Activated T-helper 2 cell treated with anti-CD3 and anti-CD28 coated beads, Interferon-gamma antibody, Interleukin-2, Interleukin-4, amounts not matched to agents 10 μg/mL and 5 μg/mL and 100 μg/mL, durations not matched to agents 14 hours and 24 hours and 36 hours (primary cell): ENCODE measurements around the gene RCAN2. TPM values are rescaled to one million over a fixed set of nuclear protein-coding genes. Genes with fewer than 3 reads are reported as not detected.
"Not testable (repeated sequence)": the region's sequence is repeated elsewhere in the genome, so short reads cannot be mapped to it uniquely, and the experiment has no call there.

Source experiments
- DNase-seq: peaks from one replicate; pipeline ENCODE4 v3.0.0; 2021; ENCODE audit warnings: low spot score
- H3K27ac Mint-ChIP-seq: one replicate; pipeline ENCODE4 v1.8.0; 2021; ENCODE audit warnings: mixed read lengths
- H3K27me3 Mint-ChIP-seq: one replicate; pipeline ENCODE4 v1.8.0; 2021; ENCODE audit warnings: low read depth, mixed read lengths
- H3K36me3 Mint-ChIP-seq: one replicate; pipeline ENCODE4 v1.8.0; 2021; ENCODE audit warnings: low read depth, mixed read lengths
- H3K4me1 Mint-ChIP-seq: one replicate; pipeline ENCODE4 v1.8.0; 2021; ENCODE audit warnings: low read depth, mixed read lengths
- H3K4me3 Mint-ChIP-seq: one replicate; pipeline ENCODE4 v1.8.0; 2021; ENCODE audit warnings: low read depth, mild to moderate bottlenecking, moderate library complexity, mixed read lengths
- H3K9me3 Mint-ChIP-seq: one replicate; pipeline ENCODE4 v1.8.0; 2021; ENCODE audit warnings: mixed read lengths
- intact Hi-C: fragments of 100-400 bp; cut with micrococcal nuclease; formaldehyde crosslinking; loops from one replicate; pipeline ENCODE4 v1.15.1; 2023
- total RNA-seq: library from RNA; stranded (reverse); gene quantifications from 2 replicates; pipeline ENCODE4 v1.2.3, GENCODE V29; 2022

Gene RCAN2
- total RNA-seq, 1 donor from 2014 or later: not detected

DNA sequence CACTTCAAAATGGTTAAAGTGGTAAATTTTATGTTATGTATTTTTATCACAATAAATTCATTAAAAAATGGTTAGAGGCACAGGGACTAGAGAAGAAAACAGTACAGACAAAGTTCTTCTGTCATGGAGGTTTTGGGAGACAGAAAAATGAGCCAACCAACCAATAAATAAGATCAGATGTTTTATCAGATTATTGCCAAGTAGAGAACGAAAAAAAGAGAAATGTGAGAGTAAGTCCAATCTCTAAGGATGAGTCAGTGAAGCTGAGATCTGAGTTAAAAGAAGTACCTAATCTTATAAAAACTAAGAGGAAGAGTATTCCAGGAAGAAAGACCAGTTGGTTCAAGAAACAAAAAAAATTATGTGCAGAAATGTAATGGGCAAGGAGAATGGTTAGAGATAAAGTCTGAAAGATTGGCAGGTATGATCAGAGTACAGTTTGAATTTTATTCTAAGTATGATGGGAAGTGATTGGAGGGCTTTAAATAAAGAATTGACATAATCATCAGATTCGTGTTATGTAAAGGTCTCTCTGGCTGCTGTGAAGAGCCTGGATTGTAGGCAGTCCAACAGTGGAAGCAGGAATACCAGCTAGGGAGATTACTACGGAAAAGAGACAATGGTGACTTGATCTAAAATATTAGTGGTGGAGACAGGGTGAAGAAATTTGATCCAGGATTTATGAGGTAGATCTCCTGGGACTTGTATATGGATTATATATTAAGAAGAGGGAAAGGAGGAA lies 79.6 kb downstream of the RCAN2 start:
- Mint-ChIP-seq H3K4me3 (no peak overlapping the region), H3K9me3 (no peaks in the 10 kb centered on the region), H3K36me3 (no peaks in the 10 kb centered on the region), H3K27me3 (peaks cover 9% of the 10 kb centered on the region), H3K4me1 (no peaks in the 10 kb centered on the region), H3K27ac (no peak overlapping the region)
- no peak for DNase-seq
- intact Hi-C loops: loop anchor here (5.0 kb wide), 2 partner anchors 369 to 479 kb away; no protein-coding TSS in a partner anchor

DNA sequence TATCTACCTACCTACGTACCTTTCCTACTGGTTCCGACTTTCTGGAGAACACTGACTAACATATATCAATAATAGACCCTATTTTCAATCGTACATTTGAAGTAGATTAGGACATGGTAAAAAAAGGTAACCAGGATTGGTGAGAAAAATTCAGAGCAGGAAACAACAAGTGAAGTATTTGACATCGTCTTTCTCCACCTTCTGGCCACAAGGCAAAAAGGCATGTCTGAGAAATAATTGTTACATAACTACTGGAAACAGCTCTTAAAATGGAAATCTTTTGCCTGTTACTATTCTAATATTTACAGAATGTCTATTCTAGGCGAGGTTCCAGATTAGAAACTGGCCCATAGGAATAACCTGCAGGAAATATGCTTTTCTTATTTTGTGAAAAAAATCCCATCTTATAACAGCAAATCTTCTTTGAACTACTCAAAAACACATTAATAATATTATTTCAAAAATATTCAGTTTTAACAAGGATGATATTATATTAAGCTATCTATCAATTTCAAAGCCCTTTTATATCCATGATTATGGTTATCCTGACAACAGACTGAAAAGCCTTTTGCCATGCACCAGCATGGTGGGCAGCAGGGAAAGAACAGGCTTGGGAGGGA lies 80.8 kb downstream of the RCAN2 start:
- H3K9me3 Mint-ChIP-seq: no peaks in the 10 kb centered on the region
- no peaks in the 10 kb centered on the region for H3K36me3 Mint-ChIP-seq
- peaks cover 9% of the 10 kb centered on the region for H3K27me3 Mint-ChIP-seq
- intact Hi-C loops: loop anchor here (1.0 to 5.0 kb wide), 3 partner anchors 320 to 478 kb away; no protein-coding TSS in a partner anchor
- no peak overlapping the region for H3K27ac Mint-ChIP-seq
- no peaks in the 10 kb centered on the region for H3K4me1 Mint-ChIP-seq
- no peak for DNase-seq
- H3K4me3 Mint-ChIP-seq: no peak overlapping the region

DNA sequence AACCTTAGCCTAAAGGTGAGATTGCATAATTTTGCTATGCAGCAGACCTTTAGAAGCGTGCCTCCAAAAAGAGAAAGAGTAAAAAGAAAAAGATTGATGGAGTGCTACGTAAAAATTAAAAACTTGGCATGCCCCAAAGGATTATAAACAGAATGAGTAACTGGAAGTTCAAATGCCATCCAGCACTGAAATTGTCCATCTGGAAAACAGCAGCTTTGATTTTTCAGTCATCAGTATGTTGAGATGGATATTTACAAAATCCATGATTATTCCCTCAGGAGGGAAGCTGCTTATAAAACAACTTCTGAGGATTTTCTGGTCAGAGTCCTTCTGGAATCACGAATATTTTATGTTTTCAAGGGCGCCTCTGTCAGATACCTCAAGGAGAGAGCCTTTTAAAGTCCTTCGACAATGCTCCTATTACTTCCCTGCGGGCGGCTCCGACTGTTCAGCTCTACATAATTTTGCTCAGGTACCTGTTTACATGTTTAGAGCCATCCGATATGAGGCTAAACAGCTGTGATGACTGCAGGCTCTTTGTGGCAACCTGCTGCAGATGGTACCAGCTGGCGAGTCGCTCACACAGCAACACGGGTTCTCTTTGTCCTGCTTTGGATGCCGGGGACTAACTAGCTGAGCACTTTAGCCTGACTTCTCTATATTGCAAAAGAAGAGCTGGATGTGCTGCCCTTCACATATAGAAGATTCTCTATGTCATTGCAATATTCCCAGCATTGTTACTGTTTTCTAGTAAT lies 83.3 kb downstream of the RCAN2 start:
- no peak overlapping the region for H3K27ac Mint-ChIP-seq
- H3K36me3 Mint-ChIP-seq: no peaks in the 10 kb centered on the region
- no peaks in the 10 kb centered on the region for H3K9me3 Mint-ChIP-seq
- no peak overlapping the region for H3K4me3 Mint-ChIP-seq
- intact Hi-C loops: no loop called here
- H3K27me3 Mint-ChIP-seq: peaks cover 6% of the 10 kb centered on the region
- DNase-seq: no peak
- H3K4me1 Mint-ChIP-seq: no peaks in the 10 kb centered on the region

DNA sequence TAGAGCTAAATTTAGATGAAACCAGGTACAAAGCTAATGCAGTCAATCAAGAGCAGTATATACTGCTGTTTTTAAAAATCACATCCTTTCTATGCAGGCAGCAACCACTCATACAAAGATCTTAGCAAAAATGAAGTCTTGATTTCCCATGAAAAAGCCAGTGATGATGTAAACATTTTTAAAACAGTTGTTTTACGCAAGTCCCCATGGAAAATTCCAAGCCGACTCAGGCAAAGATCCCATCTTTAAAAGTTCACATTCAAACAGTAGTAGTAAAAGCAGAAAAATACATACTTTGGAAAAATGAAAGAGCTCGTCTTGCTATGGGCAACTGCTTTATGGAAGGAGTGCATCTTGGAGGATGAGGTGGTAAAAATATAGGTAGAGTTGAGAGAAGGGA lies 84.0 kb downstream of the RCAN2 start:
- H3K4me3 Mint-ChIP-seq: no peak overlapping the region
- intact Hi-C loops: no loop called here

DNA sequence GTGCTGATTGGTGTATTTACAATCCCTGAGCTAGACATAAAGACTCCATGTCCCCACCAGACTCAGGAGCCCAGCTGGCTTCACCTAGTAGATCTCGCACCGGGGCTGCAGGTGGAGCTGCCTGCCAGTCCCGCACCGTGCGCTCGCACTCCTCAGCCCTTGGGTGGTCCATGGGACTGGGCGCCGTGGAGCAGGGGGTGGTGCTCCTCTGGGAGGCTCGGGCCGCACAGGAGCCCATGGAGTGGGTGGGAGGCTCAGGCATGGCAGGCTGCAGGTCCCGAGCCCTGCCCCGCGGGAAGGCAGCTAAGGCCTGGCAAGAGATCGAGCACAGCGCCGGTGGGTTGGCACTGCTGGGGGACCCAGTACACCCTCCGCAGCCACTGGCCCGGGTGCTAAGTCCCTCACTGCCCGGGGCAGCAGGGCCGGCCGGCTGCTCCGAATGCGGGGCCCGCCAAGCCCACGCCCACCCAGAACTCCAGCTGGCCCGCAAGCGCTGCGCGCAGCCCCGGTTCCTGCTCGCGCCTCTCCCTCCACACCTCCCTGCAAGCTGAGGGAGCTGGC lies 85.5 kb downstream of the RCAN2 start:
- not testable (repeated sequence) for H3K27me3 Mint-ChIP-seq, H3K36me3 Mint-ChIP-seq

More for the DNA sequence above, 84.0 kb downstream of the RCAN2 start:
- Mint-ChIP-seq H3K9me3 (no peaks in the 10 kb centered on the region), H3K27ac (no peak overlapping the region), H3K36me3 (no peaks in the 10 kb centered on the region), H3K4me1 (no peaks in the 10 kb centered on the region), H3K27me3 (peaks cover 6% of the 10 kb centered on the region)
- DNase-seq: no peak

DNA sequence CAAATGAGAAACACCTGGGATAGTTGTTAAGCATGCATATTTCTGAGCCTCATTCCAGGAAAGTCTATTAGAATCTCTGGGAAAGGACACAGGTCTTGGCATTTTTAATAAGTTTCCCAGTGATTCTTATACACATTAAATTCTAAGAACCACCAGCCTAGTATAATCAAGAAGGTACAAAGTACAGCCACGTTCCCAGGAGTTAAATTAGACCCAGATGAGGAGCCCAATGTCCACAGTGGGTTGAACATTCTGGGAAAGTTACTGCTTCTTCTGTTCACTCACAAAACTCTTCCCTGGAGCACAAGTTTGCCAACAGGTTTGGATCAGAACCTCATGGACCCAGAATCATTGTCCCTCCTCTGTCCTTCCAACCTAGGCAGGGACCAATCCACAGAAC lies 90.4 kb downstream of the RCAN2 start:
- H3K27ac Mint-ChIP-seq: no peak overlapping the region

More for the DNA sequence above, 85.5 kb downstream of the RCAN2 start:
- intact Hi-C loops, H3K9me3 Mint-ChIP-seq, H3K4me1 Mint-ChIP-seq, H3K27ac Mint-ChIP-seq, H3K4me3 Mint-ChIP-seq, DNase-seq: not testable (repeated sequence)

DNA sequence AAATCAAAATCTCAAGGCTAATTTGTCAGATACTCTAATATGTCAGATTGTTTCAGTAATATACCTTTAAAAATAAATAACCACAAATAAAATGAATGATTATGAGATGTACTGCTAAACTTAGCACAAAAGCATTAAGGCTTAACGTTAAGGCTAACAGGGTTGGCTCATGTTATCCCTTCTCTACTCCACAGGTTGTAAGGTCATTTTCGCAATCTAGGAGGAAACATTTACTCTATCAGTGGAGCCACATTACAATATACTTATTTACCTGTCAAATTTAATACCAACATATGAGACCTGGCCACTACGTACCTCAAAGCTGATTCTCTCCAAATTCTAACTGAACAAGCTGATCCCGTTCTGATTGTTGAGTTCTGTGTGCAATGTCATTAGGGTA lies 95.7 kb downstream of the RCAN2 start:
- no peaks in the 10 kb centered on the region for H3K4me1 Mint-ChIP-seq
- H3K27ac Mint-ChIP-seq: no peak overlapping the region
- H3K9me3 Mint-ChIP-seq: no peaks in the 10 kb centered on the region
- peaks cover 41% of the 10 kb centered on the region for H3K27me3 Mint-ChIP-seq
- DNase-seq: no peak
- intact Hi-C loops: no loop called here
- no peak overlapping the region for H3K4me3 Mint-ChIP-seq
- no peaks in the 10 kb centered on the region for H3K36me3 Mint-ChIP-seq

More for the DNA sequence above, 90.4 kb downstream of the RCAN2 start:
- intact Hi-C loops: no loop called here
- H3K4me1 Mint-ChIP-seq: no peaks in the 10 kb centered on the region
- DNase-seq: no peak
- no peaks in the 10 kb centered on the region for H3K36me3 Mint-ChIP-seq
- no peaks in the 10 kb centered on the region for H3K9me3 Mint-ChIP-seq
- H3K27me3 Mint-ChIP-seq: peaks cover 15% of the 10 kb centered on the region
- no peak overlapping the region for H3K4me3 Mint-ChIP-seq

DNA sequence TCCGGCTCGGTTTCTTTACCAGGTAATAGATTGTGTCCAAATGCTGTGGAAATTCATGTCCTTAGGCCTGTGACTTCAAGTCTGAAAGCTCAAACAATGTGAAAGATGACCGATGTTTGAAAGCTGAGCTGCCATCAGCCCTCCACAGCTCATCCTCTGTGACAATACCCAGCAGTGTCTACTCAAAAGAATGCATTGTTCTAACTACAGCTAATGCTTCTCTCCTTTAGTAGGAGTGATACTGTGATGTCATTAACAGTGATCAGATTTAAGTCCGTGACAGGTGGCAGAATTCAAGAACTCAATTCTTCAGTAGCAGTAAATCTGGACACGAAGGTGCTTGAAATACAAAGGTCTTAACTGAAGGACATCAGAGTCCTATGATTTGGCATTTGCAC lies 97.3 kb downstream of the RCAN2 start:
- no peaks in the 10 kb centered on the region for H3K9me3 Mint-ChIP-seq
- no peaks in the 10 kb centered on the region for H3K36me3 Mint-ChIP-seq
- no peak overlapping the region for H3K4me3 Mint-ChIP-seq
- no peak for DNase-seq
- intact Hi-C loops: no loop called here
- H3K27me3 Mint-ChIP-seq: peaks cover 32% of the 10 kb centered on the region
- H3K27ac Mint-ChIP-seq: no peak overlapping the region
- H3K4me1 Mint-ChIP-seq: no peaks in the 10 kb centered on the region

DNA sequence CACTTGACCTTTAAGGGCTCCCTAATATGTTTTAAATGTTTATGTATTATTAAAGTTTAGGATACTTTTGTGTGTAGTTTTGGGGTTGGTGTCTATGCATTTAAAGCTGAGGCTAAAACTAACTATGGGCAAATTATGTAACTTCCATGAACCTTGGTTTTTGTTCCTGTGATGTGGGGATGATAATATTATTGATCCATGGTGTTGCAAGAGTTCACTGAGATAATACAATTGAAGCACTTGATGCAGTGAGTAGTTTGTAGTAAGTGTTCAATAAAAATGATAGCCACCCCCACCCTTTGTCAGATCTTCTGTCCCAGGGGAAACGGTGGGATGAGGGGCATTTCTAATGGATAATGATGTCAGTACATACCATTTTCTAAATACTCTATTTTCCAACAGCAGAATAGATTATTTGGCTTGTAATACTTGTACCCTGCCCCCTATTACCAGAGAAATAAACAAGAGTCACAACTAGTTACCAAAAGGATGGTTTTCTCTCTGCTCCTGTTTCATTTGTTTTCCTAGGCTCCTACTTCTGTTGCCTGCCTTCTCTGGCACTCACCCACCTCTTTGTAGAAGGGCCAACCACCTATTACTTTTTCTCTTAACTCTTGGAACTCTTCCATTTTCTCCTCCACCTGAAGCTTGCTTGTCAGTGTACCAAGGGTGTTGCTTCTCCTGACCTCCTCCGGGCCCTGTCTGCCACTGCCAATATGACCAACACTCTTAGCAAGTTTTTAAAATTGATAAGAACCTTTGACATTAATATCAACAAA lies 97.9 kb downstream of the RCAN2 start:
- Mint-ChIP-seq H3K27ac (no peak overlapping the region), H3K4me3 (no peak overlapping the region), H3K27me3 (peaks cover 29% of the 10 kb centered on the region), H3K36me3 (no peaks in the 10 kb centered on the region), H3K9me3 (no peaks in the 10 kb centered on the region), H3K4me1 (no peaks in the 10 kb centered on the region)
- DNase-seq: no peak
- intact Hi-C loops: no loop called here

DNA sequence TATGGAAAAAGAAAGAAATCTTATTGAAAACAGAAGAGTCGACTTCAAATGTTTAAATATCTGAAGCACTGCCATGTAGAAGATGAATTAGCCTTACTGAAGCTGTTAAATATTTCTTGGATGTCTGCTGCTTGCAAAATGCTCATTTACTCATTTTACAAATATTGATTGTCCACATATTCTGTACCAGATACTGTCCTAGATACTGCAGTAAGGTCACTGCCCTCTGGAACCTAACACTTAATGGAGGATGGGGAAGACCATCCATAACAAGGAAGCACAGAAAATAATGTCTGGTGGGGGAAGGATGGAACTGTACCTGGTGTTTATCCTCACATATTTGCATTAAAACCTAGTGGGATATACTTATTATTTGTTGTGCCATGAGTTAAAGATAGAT lies 99.0 kb downstream of the RCAN2 start:
- no peaks in the 10 kb centered on the region for H3K36me3 Mint-ChIP-seq
- DNase-seq: no peak
- intact Hi-C loops: no loop called here
- H3K4me3 Mint-ChIP-seq: no peak overlapping the region
- no peaks in the 10 kb centered on the region for H3K4me1 Mint-ChIP-seq
- peaks cover 29% of the 10 kb centered on the region for H3K27me3 Mint-ChIP-seq
- no peaks in the 10 kb centered on the region for H3K9me3 Mint-ChIP-seq
- H3K27ac Mint-ChIP-seq: no peak overlapping the region

DNA sequence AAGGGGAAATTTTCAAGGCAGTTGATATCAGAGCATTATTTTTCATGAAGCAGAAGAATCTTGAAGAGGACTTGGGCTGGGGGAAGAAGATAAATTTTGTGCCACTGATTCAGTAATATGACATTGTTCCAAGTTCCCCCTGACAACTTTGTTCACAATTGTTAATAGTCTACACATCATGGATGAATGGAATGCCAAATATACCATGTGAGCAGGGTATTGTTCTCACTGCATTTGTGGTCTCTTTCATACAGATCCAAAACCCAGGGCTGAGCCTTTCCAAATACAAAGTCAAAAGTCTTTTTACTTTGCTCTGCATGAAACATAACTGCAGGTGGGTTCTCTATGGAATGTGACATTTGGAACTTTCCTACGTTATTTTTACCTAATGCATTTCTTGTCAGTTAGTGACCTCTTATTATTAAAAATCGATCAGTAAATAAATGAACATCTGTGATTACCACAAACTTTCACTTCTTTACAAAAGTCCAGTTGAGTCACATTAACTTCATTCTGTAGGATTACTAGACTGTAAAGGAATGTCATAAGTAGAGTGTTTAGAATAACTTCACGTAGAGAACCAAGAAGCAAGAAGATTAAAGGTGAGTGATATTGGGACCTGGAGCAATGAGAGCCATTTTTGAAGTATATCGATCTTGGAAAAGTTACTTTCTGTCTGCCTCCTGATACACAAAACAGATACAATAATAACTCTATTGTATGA lies 100.9 kb downstream of the RCAN2 start:
- Mint-ChIP-seq H3K4me3 (no peak overlapping the region), H3K27ac (no peak overlapping the region), H3K27me3 (peaks cover 27% of the 10 kb centered on the region), H3K4me1 (no peaks in the 10 kb centered on the region), H3K9me3 (no peaks in the 10 kb centered on the region), H3K36me3 (no peaks in the 10 kb centered on the region)
- DNase-seq: no peak
- intact Hi-C loops: no loop called here

DNA sequence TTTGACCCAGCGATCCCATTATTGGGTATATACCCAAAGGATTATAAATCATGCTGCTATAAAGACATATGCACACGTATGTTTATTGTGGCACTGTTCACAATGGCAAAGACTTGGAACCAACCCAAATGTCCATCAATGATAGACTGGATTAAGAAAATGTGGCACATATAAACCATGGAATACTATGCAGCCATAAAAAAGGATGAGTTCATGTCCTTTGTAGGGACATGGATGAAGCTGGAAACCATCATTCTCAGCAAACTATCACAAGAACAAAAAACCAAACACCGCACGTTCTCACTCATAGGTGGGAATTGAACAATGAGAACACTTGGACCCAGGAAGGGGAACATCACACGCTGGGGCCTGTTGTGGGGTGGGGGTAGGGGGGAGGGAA lies 103.5 kb downstream of the RCAN2 start:
- H3K27me3 Mint-ChIP-seq: peaks cover 20% of the 10 kb centered on the region
- H3K4me1 Mint-ChIP-seq, H3K27ac Mint-ChIP-seq, H3K4me3 Mint-ChIP-seq, H3K36me3 Mint-ChIP-seq, DNase-seq, H3K9me3 Mint-ChIP-seq, intact Hi-C loops: not testable (repeated sequence)
